ENCODE measurements around the gene CLDN3.
"Not testable (repeated sequence)": the region's sequence is repeated elsewhere in the genome, so short reads cannot be mapped to it uniquely, and the experiment has no call there.

Gene CLDN3

DNA sequence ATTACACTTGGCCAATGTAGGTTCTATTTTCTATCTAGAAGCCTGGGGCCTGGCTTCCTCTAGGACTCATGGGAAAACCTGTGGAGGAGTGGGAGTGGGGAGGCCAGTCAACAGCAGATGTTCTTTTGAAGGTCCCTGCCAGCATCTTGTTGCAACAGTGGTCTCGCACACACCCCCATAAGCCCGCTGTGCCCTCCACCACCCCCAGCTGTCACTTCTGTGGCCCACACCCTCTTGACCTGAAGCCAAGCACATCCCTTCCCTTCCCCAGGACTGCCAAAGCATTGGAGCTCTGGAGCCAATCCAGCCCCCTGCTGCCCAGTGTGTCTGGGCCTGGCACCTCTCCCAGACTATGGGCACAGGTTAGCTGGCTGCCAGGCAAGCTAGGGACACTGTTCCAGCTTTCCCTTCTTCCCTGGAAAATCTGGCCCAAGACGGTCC is 48.7 kb downstream of the CLDN3 start:
- TF ChIP-seq, protein P1, sequence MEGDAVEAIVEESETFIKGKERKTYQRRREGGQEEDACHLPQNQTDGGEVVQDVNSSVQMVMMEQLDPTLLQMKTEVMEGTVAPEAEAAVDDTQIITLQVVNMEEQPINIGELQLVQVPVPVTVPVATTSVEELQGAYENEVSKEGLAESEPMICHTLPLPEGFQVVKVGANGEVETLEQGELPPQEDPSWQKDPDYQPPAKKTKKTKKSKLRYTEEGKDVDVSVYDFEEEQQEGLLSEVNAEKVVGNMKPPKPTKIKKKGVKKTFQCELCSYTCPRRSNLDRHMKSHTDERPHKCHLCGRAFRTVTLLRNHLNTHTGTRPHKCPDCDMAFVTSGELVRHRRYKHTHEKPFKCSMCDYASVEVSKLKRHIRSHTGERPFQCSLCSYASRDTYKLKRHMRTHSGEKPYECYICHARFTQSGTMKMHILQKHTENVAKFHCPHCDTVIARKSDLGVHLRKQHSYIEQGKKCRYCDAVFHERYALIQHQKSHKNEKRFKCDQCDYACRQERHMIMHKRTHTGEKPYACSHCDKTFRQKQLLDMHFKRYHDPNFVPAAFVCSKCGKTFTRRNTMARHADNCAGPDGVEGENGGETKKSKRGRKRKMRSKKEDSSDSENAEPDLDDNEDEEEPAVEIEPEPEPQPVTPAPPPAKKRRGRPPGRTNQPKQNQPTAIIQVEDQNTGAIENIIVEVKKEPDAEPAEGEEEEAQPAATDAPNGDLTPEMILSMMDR (IDR thresholded peaks at IDR 0.05; ENCODE audit: control extremely low read depth, extremely low read depth, low read depth, missing control alignments) = no peak
- POLR2A ChIA-PET = no interaction called here
- CTCF ChIA-PET = interaction anchor here (1.0 to 8.6 kb wide), 2 partner anchors 13 to 115 kb away, joined by 3 to 93 read pairs; no protein-coding TSS in a partner anchor
- no peak for DNase-seq (ENCODE audit: extremely low spot score)

DNA sequence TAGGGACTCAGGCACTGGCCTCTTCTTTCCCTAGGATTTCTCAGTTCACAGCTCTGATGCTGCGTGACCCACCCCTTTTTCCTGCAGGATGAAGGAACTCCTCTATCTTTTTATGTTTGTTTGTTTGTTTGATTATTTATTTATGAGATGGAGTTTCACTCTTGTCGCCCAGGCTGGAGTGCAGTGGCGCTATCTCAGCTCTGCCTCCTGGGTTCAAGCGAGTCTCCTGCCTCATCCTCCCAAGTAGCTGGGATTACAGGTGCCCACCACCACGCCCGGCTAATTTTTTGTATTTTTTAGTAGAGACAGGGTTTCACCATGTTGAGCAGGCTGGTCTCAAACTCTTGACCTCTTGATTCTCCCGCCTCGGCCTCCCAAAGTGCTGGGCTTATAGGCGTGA is 49.6 kb downstream of the CLDN3 start:
- CTCF ChIA-PET = interaction anchor here (2.1 to 8.6 kb wide), 2 partner anchors 14 to 114 kb away, joined by 8 to 93 read pairs; no protein-coding TSS in a partner anchor
- DNase-seq (ENCODE audit: extremely low spot score); POLR2A ChIA-PET: not testable (repeated sequence)

DNA sequence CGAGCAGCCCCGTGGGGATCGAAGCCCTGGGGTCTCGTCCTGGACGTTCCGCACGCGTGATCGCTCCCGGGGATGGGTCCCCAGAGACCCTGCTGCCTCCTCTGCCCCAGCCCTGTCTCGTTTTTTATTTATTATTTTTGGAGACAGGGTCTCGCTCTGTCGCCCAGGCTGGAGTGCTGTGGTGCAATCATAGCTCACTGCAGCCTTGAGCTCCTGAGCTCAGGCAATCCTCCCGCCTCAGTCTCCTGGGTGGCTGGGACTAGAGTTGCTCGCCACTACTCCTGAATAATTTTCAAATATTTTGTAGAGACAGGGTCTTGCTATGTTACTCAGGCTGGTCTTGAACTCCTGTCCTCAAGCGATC is 50.3 kb downstream of the CLDN3 start:
- ChIA-PET CTCF (interaction anchor here (0.9 to 8.6 kb wide), 3 partner anchors 14 to 113 kb away, joined by 3 to 93 read pairs (median 8); no protein-coding TSS in a partner anchor), POLR2A (no interaction called here)
- TF ChIP-seq, protein P1 (IDR thresholded peaks at IDR 0.05; ENCODE audit: control extremely low read depth, extremely low read depth, low read depth, missing control alignments) = no peak
- DNase-seq (ENCODE audit: extremely low spot score) = no peak
